Measurements from ENCODE around the gene SGPL1. TPM values are rescaled to one million over a fixed set of nuclear protein-coding genes. Genes with fewer than 3 reads are reported as not detected.

SGPL1 gene
- total RNA-seq, 3 donors from 2014 or later (not counting 1 experiment from before 2014, with no cell fraction given) = 33.7 to 48.4 (median 47.8) TPM

GRCh38 chr10:70809726-70810125 is 6.0 kb upstream of the SGPL1 start:
- peaks cover 4 to 13% of the 10 kb centered on the region in 2 donors for H3K27me3 Mint-ChIP-seq (ENCODE audit: low read depth in 2 of 2)
- Histone ChIP-seq H3K27ac (ENCODE audit: low read length) (no peak overlapping the region), H3K4me3 (ENCODE audit: low read length) (no peak overlapping the region), H3K4me1 (ENCODE audit: control insufficient read depth, insufficient read depth, low read length) (no peaks in the 10 kb centered on the region), H3K9me3 (ENCODE audit: control insufficient read depth, insufficient read depth, low read length) (no peaks in the 10 kb centered on the region), H3K36me3 (ENCODE audit: control insufficient read depth, insufficient read depth, low read length) (no peaks in the 10 kb centered on the region), H3K27me3 (ENCODE audit: control insufficient read depth, insufficient read depth, low read length) (peaks cover 2% of the 10 kb centered on the region)
- H3K9me3 Mint-ChIP-seq = no peaks in the 10 kb centered on the region
- TF ChIP-seq CTCF (IDR thresholded peaks at IDR 0.05) = no peak
- DNase-seq = no peak
- H3K4me3 Mint-ChIP-seq = no peak overlapping the region
- no peaks in the 10 kb centered on the region for H3K36me3 Mint-ChIP-seq
- 100% methylated on average over 1 of the region's 2 CpGs for WGBS (ENCODE audit: insufficient coverage)
- peaks cover 0 to 7% of the 10 kb centered on the region in 2 donors for H3K4me1 Mint-ChIP-seq
- intact Hi-C loops (cut with micrococcal nuclease) = no loop called here
- no peak overlapping the region for H3K27ac Mint-ChIP-seq
- no peak for ATAC-seq

GRCh38 chr10:70810967-70811366 is 4.8 kb upstream of the SGPL1 start:
- no peak for TF ChIP-seq CTCF (IDR thresholded peaks at IDR 0.05)
- Histone ChIP-seq H3K36me3 (ENCODE audit: control insufficient read depth, insufficient read depth, low read length) (no peaks in the 10 kb centered on the region), H3K4me3 (ENCODE audit: low read length) (no peak overlapping the region), H3K27ac (ENCODE audit: low read length) (no peak overlapping the region), H3K9me3 (ENCODE audit: control insufficient read depth, insufficient read depth, low read length) (no peaks in the 10 kb centered on the region), H3K27me3 (ENCODE audit: control insufficient read depth, insufficient read depth, low read length) (peaks cover 2% of the 10 kb centered on the region), H3K4me1 (ENCODE audit: control insufficient read depth, insufficient read depth, low read length) (peaks cover 7% of the 10 kb centered on the region)
- H3K4me3 Mint-ChIP-seq = no peak overlapping the region
- H3K9me3 Mint-ChIP-seq = no peaks in the 10 kb centered on the region
- peaks cover 0 to 8% of the 10 kb centered on the region in 2 donors for H3K4me1 Mint-ChIP-seq
- H3K27ac Mint-ChIP-seq = no peak overlapping the region
- intact Hi-C loops (cut with micrococcal nuclease) = no loop called here
- peaks cover 4 to 10% of the 10 kb centered on the region in 2 donors for H3K27me3 Mint-ChIP-seq (ENCODE audit: low read depth in 2 of 2)
- no CpG with 5 or more reads among the region's 1 CpG for WGBS (ENCODE audit: insufficient coverage)
- H3K36me3 Mint-ChIP-seq = no peaks in the 10 kb centered on the region
- DNase-seq (no peak), ATAC-seq (no peak)

- peaks cover 6 to 14% of the 10 kb centered on the region in 2 donors for H3K4me1 Mint-ChIP-seq
- H3K27ac ChIP-seq (ENCODE audit: low read length) = no peak overlapping the region
- H3K4me1 ChIP-seq (ENCODE audit: control insufficient read depth, insufficient read depth, low read length) = peaks cover 12% of the 10 kb centered on the region
- no peak overlapping the region for H3K4me3 ChIP-seq (ENCODE audit: low read length)
- no peaks in the 10 kb centered on the region for H3K36me3 Mint-ChIP-seq
- no peak overlapping the region for H3K4me3 Mint-ChIP-seq
- DNase-seq (no peak), ATAC-seq (no peak)
- no peak overlapping the region for H3K27ac Mint-ChIP-seq
- intact Hi-C loops (cut with micrococcal nuclease) = no loop called here
- peaks cover 4 to 10% of the 10 kb centered on the region in 2 donors for H3K27me3 Mint-ChIP-seq (ENCODE audit: low read depth in 2 of 2)
- no peaks in the 10 kb centered on the region for H3K9me3 ChIP-seq (ENCODE audit: control insufficient read depth, insufficient read depth, low read length)
- no peaks in the 10 kb centered on the region for H3K27me3 ChIP-seq (ENCODE audit: control insufficient read depth, insufficient read depth, low read length)
- H3K9me3 Mint-ChIP-seq = no peaks in the 10 kb centered on the region
- no peaks in the 10 kb centered on the region for H3K36me3 ChIP-seq (ENCODE audit: control insufficient read depth, insufficient read depth, low read length)
- TF ChIP-seq CTCF (IDR thresholded peaks at IDR 0.05) = no peak
- 90% methylated on average over 3 of the region's 3 CpGs for WGBS (ENCODE audit: insufficient coverage)
Measured at GRCh38 chr10:70811881-70812280, 3.9 kb upstream of the SGPL1 start.

- intact Hi-C loops (cut with micrococcal nuclease) = no loop called here
- ATAC-seq (no peak), DNase-seq (no peak)
- peaks cover 12% of the 10 kb centered on the region for H3K4me1 ChIP-seq (ENCODE audit: control insufficient read depth, insufficient read depth, low read length)
- no peaks in the 10 kb centered on the region for H3K9me3 Mint-ChIP-seq
- H3K27me3 Mint-ChIP-seq (ENCODE audit: low read depth in 2 of 2) = peaks cover 0 to under 1% of the 10 kb centered on the region in 2 donors
- 100% methylated on average over 4 of the region's 4 CpGs for WGBS (ENCODE audit: insufficient coverage)
- peaks cover 12 to 24% of the 10 kb centered on the region in 2 donors for H3K4me1 Mint-ChIP-seq
- H3K27ac Mint-ChIP-seq = no peak overlapping the region
- H3K36me3 ChIP-seq (ENCODE audit: control insufficient read depth, insufficient read depth, low read length) = no peaks in the 10 kb centered on the region
- TF ChIP-seq CTCF (IDR thresholded peaks at IDR 0.05) = no peak
- no peak overlapping the region for H3K4me3 ChIP-seq (ENCODE audit: low read length)
- H3K36me3 Mint-ChIP-seq = no peaks in the 10 kb centered on the region
- no peak overlapping the region for H3K27ac ChIP-seq (ENCODE audit: low read length)
- H3K9me3 ChIP-seq (ENCODE audit: control insufficient read depth, insufficient read depth, low read length) = no peaks in the 10 kb centered on the region
- H3K4me3 Mint-ChIP-seq = no peak overlapping the region
- no peaks in the 10 kb centered on the region for H3K27me3 ChIP-seq (ENCODE audit: control insufficient read depth, insufficient read depth, low read length)
Measured at GRCh38 chr10:70812814-70813213, 2.9 kb upstream of the SGPL1 start.

All from natural killer cell (primary cell).